Pulmonary artery endothelial cell (primary cell): ENCODE data around the gene NKD1. TPM values are rescaled to one million over a fixed set of nuclear protein-coding genes. Genes with fewer than 3 reads are reported as not detected.

Experiments used
- DNase-seq: peaks from one replicate; pipeline ENCODE4 v3.0.0-alpha.2; 2011; ENCODE audit warnings: low read depth, low spot score
- total RNA-seq: library from RNA; depleted of rRNA; stranded (reverse); fragments of >200 nt; gene quantifications from 2 replicates; pipeline ENCODE4 v1.2.3, GENCODE V29; 2014

NKD1 gene
- total RNA-seq, 1 donor from 2014 or later = 0.07 TPM

GRCh38 chr16:50645563-50646220 lies 97.5 kb downstream of the NKD1 start:
- no peak for DNase-seq

- no peak for DNase-seq
These were observed 98.1 kb downstream of the NKD1 start for GRCh38 chr16:50646345-50646744.

- DNase-seq = no peak
These were observed 103.7 kb downstream of the NKD1 start for GRCh38 chr16:50651835-50652438.

DNA sequence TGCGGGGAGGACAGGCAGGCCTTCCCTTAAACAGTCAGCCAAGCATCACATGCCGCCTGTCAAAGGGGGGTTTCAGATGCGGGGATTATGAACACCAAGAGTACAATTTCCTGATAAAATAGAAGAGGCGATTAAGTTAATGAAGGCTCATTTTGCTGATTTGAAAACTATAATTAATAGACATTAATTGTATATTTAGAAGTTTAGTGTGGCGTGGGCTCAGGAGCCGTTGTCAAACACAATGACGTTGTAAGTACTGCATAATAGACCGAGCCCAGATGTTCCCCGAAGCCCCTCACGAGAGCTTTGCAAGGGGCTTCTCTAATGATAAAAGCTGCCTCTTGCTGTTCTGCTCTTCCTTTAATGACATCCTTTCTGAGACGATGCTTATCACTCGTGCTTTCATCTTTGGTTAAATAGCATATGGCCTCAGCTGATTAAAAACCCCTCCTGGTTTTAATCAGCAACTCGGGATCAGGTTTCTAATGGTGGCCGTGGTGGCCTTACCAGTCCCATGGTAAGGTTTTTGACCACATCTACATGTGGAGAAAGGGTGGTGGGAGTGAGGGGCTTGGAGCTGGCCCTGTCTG lies 104.7 kb downstream of the NKD1 start:
- DNase-seq = no peak

DNA sequence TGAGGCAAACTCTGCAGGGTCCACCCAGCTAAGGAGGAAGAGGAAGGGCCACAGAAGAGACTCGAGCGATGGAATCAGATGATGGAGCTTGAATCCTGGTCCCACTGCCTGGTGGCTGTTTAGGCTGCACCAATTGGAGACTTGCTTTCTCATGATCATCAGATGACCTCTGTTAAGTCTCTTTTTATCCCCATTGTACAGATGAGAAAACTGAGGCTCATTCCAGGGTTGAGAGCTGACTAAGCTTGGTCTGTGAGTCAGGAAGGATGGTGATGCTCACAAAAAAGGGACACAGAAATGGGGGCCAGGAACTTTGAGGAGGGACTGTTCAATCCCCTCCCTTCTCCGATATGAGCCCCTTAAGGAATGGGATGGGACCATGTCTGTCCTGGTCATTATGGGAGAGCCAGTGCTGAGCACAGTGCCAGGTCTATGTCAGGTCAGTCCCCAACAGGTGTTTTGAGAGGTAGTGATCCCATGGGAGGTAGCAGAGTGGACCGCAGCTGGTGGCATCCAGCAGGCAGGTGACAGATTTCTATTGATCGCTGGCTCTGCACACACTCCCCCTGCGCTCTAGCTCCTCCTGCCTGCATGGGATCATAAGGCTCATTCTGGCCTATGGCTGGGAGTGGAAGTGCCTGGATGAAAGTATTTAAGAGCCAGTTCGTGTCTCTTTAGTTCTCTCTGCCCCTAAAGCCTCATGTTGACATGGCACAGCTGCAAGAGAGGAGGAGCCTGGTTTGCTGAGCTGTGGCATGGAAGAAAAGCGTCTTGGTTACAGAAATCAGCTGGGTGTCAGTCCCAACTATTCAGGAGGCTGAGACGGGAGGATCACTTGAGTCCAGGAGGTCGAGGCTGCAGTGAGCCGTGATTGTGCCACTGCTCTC lies 105.7 kb downstream of the NKD1 start:
- DNase-seq = no peak

DNA sequence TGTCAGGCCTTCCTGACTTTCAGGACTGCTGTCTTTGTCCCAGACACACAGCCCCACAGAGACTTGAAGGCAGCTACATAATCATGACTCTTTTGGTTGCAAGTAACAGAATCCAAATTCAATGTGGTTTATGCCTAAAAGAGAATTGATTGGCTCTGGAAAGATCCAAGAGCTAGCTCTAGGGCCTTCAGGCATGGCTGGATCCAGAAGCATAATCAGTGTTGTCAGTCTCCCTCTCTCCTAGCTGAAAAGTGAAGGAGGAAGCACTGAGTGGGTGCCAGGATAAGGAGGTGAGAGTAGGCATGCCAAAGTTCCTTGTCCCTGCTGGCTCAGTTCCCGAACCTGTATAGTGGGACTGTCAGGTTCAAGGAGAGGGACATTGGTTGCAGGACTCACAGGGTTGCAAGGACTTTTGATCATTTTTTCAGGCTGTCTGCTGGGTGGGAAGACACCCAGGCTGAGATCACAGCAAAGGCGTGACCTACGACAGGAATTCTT lies 107.4 kb downstream of the NKD1 start:
- DNase-seq = no peak

- no peak for DNase-seq
These were observed 109.0 kb downstream of the NKD1 start for GRCh38 chr16:50657241-50657640.

- DNase-seq = no peak
These were observed 111.6 kb downstream of the NKD1 start for GRCh38 chr16:50659806-50660205.

GRCh38 chr16:50662306-50662940 lies 114.2 kb downstream of the NKD1 start:
- DNase-seq = no peak

DNA sequence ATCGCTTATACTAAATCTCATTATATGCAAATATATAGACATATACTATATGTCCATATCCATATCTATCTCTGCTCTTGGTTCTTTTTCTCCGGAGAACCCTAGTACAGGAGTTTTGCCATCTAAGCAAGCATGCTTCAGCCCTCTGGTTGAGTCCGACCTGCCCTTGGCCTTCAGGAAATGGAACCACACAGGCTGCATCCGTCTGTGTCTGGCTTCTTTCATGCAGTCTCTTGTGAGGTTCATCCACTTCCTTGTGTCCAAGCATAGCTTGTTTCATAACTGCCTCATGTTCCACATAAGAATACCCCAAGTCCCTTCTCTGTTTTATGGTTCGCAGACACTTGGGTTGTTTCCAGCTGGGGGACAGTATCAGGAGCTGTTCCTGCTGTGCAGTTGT lies 116.1 kb downstream of the NKD1 start:
- no peak for DNase-seq

GRCh38 chr16:50665128-50665878 lies 117.1 kb downstream of the NKD1 start:
- peak; percentile 10 for DNase-seq

DNA sequence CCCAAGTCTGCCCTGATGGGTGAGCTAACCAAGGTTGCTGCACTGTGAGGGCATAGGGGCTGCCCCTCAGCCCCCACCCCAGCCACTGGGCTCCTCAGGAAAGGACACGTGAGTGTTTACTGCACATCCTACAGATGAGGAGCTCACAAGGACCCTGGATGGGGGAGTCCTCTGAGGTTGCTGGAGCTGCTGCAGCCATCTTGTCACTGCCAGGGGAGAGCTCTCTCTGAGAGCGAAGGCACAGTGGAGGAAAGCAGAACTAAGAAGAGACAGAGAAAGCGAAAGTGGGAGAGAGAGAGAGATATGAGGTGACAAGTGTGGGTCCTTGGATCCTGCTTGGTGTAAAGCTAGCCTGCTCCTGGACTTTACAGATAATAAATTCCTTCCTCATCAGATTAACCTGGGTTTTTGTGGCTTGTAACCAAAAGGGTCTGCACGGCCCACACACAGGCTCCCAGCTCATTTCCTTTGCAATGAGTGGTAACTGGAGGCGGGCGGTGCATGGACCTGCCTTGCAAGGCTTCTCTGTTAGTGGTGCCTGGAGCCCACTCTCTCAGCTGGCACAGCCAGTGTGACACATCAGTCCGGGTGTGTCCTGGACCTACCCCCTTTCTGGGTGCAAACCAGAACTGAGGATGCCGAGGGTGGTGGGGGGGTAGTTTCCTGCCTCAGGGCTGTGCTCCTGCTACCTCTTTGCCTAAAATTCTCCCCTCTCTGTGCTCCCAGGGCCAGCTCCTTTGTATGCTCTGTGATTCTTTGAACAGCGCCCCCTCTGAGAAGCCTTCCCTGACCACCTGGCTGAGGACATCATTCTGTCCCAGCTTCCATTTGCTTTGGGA lies 118.7 kb downstream of the NKD1 start:
- DNase-seq = no peak

DNA sequence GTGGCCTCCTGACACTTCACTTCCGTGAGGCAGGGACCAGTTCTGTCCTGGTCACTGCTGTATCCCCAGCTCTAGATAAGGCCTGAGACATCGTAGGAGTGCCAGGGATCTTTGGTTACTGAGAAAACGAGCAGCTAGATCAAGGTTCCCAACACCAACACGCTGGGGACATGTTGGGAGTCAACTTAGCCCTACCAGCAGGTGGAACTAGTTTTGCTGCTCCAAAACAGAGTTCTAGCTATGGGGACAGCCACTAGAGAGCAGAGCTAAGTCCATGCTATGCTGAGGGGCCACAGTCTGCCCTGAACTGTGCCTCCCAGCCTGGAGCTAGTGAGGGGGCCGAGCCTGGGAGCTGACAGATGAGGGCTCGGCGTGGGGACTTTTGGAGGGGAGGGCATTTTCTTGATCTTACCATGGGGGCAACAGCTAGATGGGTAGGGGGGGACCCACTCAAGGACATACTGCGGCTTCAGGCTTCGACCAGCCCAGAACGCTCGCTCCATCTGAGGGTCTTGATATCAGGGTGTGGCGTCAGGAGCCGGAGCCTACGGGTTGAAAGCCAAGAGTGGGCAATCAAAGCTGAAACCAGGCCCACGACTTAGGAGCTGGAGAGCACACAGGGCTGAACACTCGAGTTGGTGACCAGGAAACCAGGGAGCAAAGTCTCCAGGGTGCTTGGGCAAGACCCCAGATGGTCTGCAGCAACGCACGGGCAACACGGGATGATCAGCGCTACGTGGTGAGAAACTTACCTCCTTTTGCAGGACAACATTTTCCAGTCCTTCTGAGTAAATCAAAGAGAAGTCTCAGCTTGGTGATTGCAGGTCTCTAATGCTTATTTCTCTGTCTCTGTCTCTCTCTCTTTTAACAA lies 119.5 kb downstream of the NKD1 start:
- DNase-seq = no peak

GRCh38 chr16:50668368-50669008 lies 120.3 kb downstream of the NKD1 start:
- no peak for DNase-seq

- no peak for DNase-seq
These were observed 121.5 kb downstream of the NKD1 start for GRCh38 chr16:50669741-50670140.

DNA sequence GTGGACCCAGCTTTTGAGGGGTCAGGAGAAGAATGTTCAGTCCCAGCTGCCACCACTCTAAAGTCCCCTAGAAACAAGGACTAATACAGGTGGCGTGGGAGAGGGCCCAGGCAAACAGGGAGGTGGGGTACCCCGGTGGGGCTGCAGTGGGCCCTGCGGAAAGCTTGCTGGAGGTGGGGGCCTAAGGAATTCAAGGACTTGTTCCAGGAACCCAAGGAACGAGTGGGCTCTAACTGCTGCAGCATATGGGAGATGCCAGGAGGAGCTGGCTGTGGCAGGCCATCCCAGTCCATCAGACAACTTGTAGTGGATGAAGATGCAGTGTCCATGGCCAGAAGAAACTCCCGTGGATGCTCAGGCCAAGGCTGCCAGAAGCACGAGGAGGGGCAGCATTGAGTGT lies 122.3 kb downstream of the NKD1 start:
- no peak for DNase-seq

GRCh38 chr16:50671644-50672260 lies 123.6 kb downstream of the NKD1 start:
- no peak for DNase-seq
